Endothelial cell of umbilical vein (primary cell): ENCODE data around the gene ADAM22. TPM values are rescaled to one million over a fixed set of nuclear protein-coding genes. Genes with fewer than 3 reads are reported as not detected.

Experiments
- BruUV-seq: library from RNA; stranded (reverse); fragments of 400-500 nt; replicated peaks from 2 replicates; lab custom pipeline; 2021; lab: Mats Ljungman, UMichigan
- CTCF ChIA-PET: fragments of 300-600, 350-600 bp; sonication (Branson Sonifier 250); formaldehyde crosslinking; loops from one replicate; lab custom pipeline; 2021; ENCODE audit warnings: antibody characterized with exemption, inconsistent platforms; lab: Charles Lee
- POLR2A ChIA-PET: fragments of 300-600, 350-600 bp; sonication (Branson Sonifier 250); formaldehyde crosslinking; loops from one replicate; lab custom pipeline; 2021; ENCODE audit warnings: antibody characterized with exemption, inconsistent platforms; lab: Charles Lee
- DNase-seq: peaks from one replicate; pipeline ENCODE4 v3.0.0-alpha.2; 2011; ENCODE audit warnings: low read depth, low spot score
- FAIRE-seq: peaks from 2 replicates; lab custom pipeline; 2011; peaks lifted over from hg19 to GRCh38; lab: Jason Lieb, UNC
- H2AFZ ChIP-seq: 2 replicates; pipeline ENCODE4 v1.6.0; 2012; ENCODE audit warnings: low read depth, low read length, control low read depth, inconsistent platforms
- H3K27ac ChIP-seq: 2 replicates; pipeline ENCODE4 v1.5.1; 2011; ENCODE audit warnings: low read depth, mild to moderate bottlenecking, control low read depth, low read length, moderate library complexity; ENCODE audit not compliant: insufficient read depth
- H3K27me3 ChIP-seq, 2 experiments: 2 replicates each; pipeline versions ENCODE4 v1.6.0 to v1.6.1; 2011; ENCODE audit warnings: low read length in 2 of 2, mixed read lengths in 1 of 2; ENCODE audit not compliant: control insufficient read depth in 2 of 2, insufficient read depth in 2 of 2
- H3K36me3 ChIP-seq, 2 experiments: 2 replicates in 1 of 2; 3 replicates in 1 of 2; pipeline ENCODE4 v1.5.1; 2011; ENCODE audit warnings: low read length in 2 of 2, mild to moderate bottlenecking in 1 of 2, moderate library complexity in 1 of 2; ENCODE audit not compliant: control insufficient read depth in 2 of 2, insufficient read depth in 2 of 2; ENCODE audit errors: extremely low read depth in 1 of 2
- H3K4me1 ChIP-seq: 3 replicates; pipeline ENCODE4 v1.5.1; 2011; ENCODE audit warnings: mild to moderate bottlenecking, low read length; ENCODE audit not compliant: control insufficient read depth, insufficient read depth; ENCODE audit errors: extremely low read depth
- H3K4me2 ChIP-seq: 2 replicates; pipeline ENCODE4 v1.6.1; 2011; ENCODE audit warnings: low read length, control low read depth, mixed read lengths; ENCODE audit not compliant: insufficient read depth
- H3K4me3 ChIP-seq, 3 experiments: fragments of 200-600 bp in 1 of 3; sonication (generic), shearing (Covaris generic) in 1 of 3; replicated peaks in 1 of 3; 2 replicates each; pipeline ENCODE4 v1.5.1; 2011 to 2016; ENCODE audit warnings: control low read depth in 3 of 3, low read length in 3 of 3, mild to moderate bottlenecking in 2 of 3, inconsistent platforms in 1 of 3, low read depth in 1 of 3, moderate library complexity in 1 of 3; ENCODE audit not compliant: insufficient read depth in 1 of 3
- H3K79me2 ChIP-seq: 2 replicates; pipeline ENCODE4 v1.6.0; 2012; ENCODE audit warnings: low read length, inconsistent platforms; ENCODE audit not compliant: control insufficient read depth, insufficient read depth
- H3K9ac ChIP-seq: replicated peaks from 2 replicates; pipeline ENCODE3; 2011; ENCODE audit warnings: low read length, control low read depth; ENCODE audit not compliant: insufficient read depth; ENCODE audit errors: extremely low read depth
- H3K9me1 ChIP-seq: replicated peaks from 3 replicates; pipeline ENCODE4 v1.6.0; 2011; ENCODE audit warnings: mild to moderate bottlenecking, low read length; ENCODE audit not compliant: control insufficient read depth, insufficient read depth; ENCODE audit errors: extremely low read depth
- H3K9me3 ChIP-seq: replicated peaks from 2 replicates; pipeline ENCODE4 v1.5.1; 2012; ENCODE audit warnings: low read length, inconsistent platforms; ENCODE audit not compliant: control insufficient read depth, insufficient read depth
- H4K20me1 ChIP-seq: replicated peaks from 2 replicates; pipeline ENCODE3; 2011; ENCODE audit warnings: mild to moderate bottlenecking, low read length; ENCODE audit not compliant: control insufficient read depth, insufficient read depth; ENCODE audit errors: extremely low read depth
- FOS ChIP-seq: IDR thresholded peaks from 2 replicates; pipeline ENCODE4 v1.6.1; 2011; ENCODE audit warnings: mild to moderate bottlenecking, low read length, moderate library complexity, borderline replicate concordance; ENCODE audit not compliant: insufficient read depth
- MYC ChIP-seq: IDR thresholded peaks from one replicate; pipeline ENCODE4 v1.6.1; 2011; ENCODE audit warnings: mild to moderate bottlenecking, low read depth, low read length
- dilution Hi-C: fragments of 300-500 bp; cut with MboI; formaldehyde crosslinking; loops from one replicate; pipeline ENCODE4 v1.15.0; 2019; ENCODE audit warnings: low sequenced_read_pairs; ENCODE audit not compliant: extremely low pct_ligation_motif_present
- intact Hi-C: fragments of 100-400 bp; cut with micrococcal nuclease; formaldehyde crosslinking; loops from one replicate; pipeline ENCODE4 v1.10.0; 2022
- polyA plus RNA-seq, 4 experiments: library from polyadenylated mRNA; depleted of rRNA in 3 of 4; stranded (reverse) in 3 of 4; unstranded in 1 of 4; fragments of >200 nt; gene quantifications; 2 replicates each; pipeline versions ENCODE4 v1.2.1 to v1.2.3, GENCODE V29; 2011 to 2012; ENCODE audit warnings: missing spikeins in 1 of 4
- total RNA-seq: library from RNA; stranded (reverse); gene quantifications from 2 replicates; pipeline ENCODE4 v1.2.3, GENCODE V29; 2021

Gene ADAM22
- total and polyA plus RNA-seq, 2 donors (not counting 3 experiments of a cell fraction or from before 2014, with no cell fraction given), result 0.33 to 0.53 TPM

DNA sequence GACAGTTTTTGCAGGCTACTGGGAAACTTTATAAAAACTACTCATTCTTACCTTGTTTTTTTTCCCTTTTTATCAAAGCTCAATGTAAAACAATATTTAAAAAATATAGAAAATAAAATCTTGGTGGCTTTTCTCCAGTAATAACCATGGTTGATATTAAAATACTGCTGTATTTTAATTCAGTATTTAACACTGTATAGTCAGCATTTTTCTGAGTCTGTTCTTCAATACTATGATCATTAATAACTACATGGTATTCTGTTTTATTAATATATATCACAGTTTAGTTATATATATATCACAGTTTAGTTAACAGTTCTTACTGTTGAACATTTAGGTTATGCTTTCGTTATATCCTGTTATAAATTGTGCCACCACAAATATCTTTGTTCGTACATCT, 207.4 kb downstream of the ADAM22 start:
- Histone ChIP-seq H3K36me3 (no peaks in the 10 kb centered on the region), H3K4me1 (no peaks in the 10 kb centered on the region), H3K79me2 (no peaks in the 10 kb centered on the region), H4K20me1 (no peaks in the 10 kb centered on the region), H3K4me3 (no peak overlapping the region), H3K9ac (no peak overlapping the region), H3K27me3 (peaks cover 0 to 2% of the 10 kb centered on the region in 2 experiments), H3K9me1 (no peaks in the 10 kb centered on the region), H3K9me3 (no peaks in the 10 kb centered on the region), H3K27ac (no peak overlapping the region), H2AFZ (no peak overlapping the region), H3K4me2 (no peak overlapping the region)
- FAIRE-seq, result no peak
- dilution Hi-C loops, result no loop called here
- BruUV-seq, result no TSS peak
- no peak for DNase-seq
- ChIA-PET CTCF (interaction anchor here (1.2 kb wide), 1 partner anchor 10 kb away, joined by 3 read pairs; no protein-coding TSS in a partner anchor), POLR2A (no interaction called here)
- intact Hi-C loops, result no loop called here
- TF ChIP-seq FOS, result no peak

DNA sequence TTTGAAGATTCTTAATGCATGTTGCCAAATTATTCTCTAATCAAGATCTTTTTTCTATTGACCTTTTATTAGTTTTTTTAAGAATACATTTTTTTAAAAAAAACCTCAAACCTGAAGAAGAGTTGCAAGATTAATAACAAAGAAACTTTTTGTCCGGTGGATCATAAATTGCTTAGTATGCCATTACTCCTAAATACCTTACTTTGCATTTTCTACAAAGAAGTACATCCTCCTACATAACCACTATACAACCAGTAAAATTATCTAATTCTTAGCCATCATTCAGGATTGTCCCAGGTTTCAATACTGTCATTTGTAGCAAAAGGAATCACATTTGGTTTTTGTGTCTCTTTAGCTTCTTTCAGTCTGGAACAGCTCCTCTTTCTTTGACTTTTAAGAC, 207.9 kb downstream of the ADAM22 start:
- BruUV-seq, result no TSS peak
- no peak for DNase-seq
- ChIA-PET CTCF (interaction anchor here (1.2 to 1.6 kb wide), 2 partner anchors 10 to 27 kb away, joined by 3 to 6 read pairs; no protein-coding TSS in a partner anchor), POLR2A (no interaction called here)
- Histone ChIP-seq H2AFZ (no peak overlapping the region), H4K20me1 (no peaks in the 10 kb centered on the region), H3K4me1 (no peaks in the 10 kb centered on the region), H3K27me3 (peaks cover 0 to 2% of the 10 kb centered on the region in 2 experiments), H3K4me2 (no peak overlapping the region), H3K79me2 (no peaks in the 10 kb centered on the region), H3K9me3 (no peaks in the 10 kb centered on the region), H3K36me3 (no peaks in the 10 kb centered on the region), H3K27ac (no peak overlapping the region), H3K4me3 (no peak overlapping the region), H3K9me1 (no peaks in the 10 kb centered on the region), H3K9ac (no peak overlapping the region)
- FAIRE-seq, result no peak
- no peak for TF ChIP-seq MYC
- dilution Hi-C loops (no loop called here), intact Hi-C loops (no loop called here)
